GM23248 (cell line): ENCODE measurements around the gene CTNNA3. TPM values are rescaled to one million over a fixed set of nuclear protein-coding genes. Genes with fewer than 3 reads are reported as not detected.

Source experiments
- DNase-seq: peaks from one replicate; pipeline ENCODE4 v3.0.0-alpha.2; 2015
- H2AFZ ChIP-seq: fragments of 200-600 bp; sonication (generic); 2 replicates; pipeline ENCODE4 v1.6.1; 2016; ENCODE audit warnings: antibody characterized with exemption
- H3F3A ChIP-seq: fragments of 200-600 bp; sonication (generic); 2 replicates; pipeline ENCODE4 v1.6.1; 2016; ENCODE audit warnings: mild to moderate bottlenecking, antibody characterized with exemption, mixed run types; ENCODE audit not compliant: insufficient read depth
- H3K27ac ChIP-seq: fragments of 200-600 bp; sonication (generic); 2 replicates; pipeline ENCODE4 v1.5.1; 2016; ENCODE audit warnings: mild to moderate bottlenecking
- H3K27me3 ChIP-seq: fragments of 200-600 bp; sonication (generic); replicated peaks from 2 replicates; pipeline ENCODE4 v1.6.1; 2016; ENCODE audit warnings: mild to moderate bottlenecking; ENCODE audit not compliant: insufficient read depth
- H3K36me3 ChIP-seq: fragments of 200-600 bp; sonication (generic); 2 replicates; pipeline ENCODE4 v1.6.1; 2016; ENCODE audit warnings: low read depth, mild to moderate bottlenecking
- H3K4me1 ChIP-seq: fragments of 200-600 bp; sonication (generic); 2 replicates; pipeline ENCODE4 v1.6.1; 2016; ENCODE audit warnings: mild to moderate bottlenecking; ENCODE audit not compliant: insufficient read depth
- H3K4me2 ChIP-seq: fragments of 200-600 bp; sonication (generic); one replicate; pipeline ENCODE4 v1.6.1; 2016; ENCODE audit warnings: mild to moderate bottlenecking; ENCODE audit not compliant: unreplicated experiment
- H3K4me3 ChIP-seq: fragments of 200-600 bp; sonication (generic); 2 replicates; pipeline ENCODE4 v1.5.1; 2016; ENCODE audit warnings: mild to moderate bottlenecking
- H3K79me2 ChIP-seq: fragments of 200-600 bp; sonication (generic); 2 replicates; pipeline ENCODE4 v1.6.1; 2016; ENCODE audit warnings: mild to moderate bottlenecking; ENCODE audit not compliant: insufficient read depth
- H3K9ac ChIP-seq: fragments of 200-600 bp; sonication (generic); 2 replicates; pipeline ENCODE4 v1.6.1; 2016; ENCODE audit warnings: mild to moderate bottlenecking
- H3K9me2 ChIP-seq: fragments of 200-600 bp; sonication (generic); 2 replicates; pipeline ENCODE4 v1.6.1; 2016; ENCODE audit warnings: mixed run types, mild to moderate bottlenecking, moderate library complexity; ENCODE audit not compliant: insufficient read depth
- H3K9me3 ChIP-seq: fragments of 200-600 bp; sonication (generic); one replicate; pipeline ENCODE4 v1.6.1; 2017; ENCODE audit warnings: low read depth
- H4K20me1 ChIP-seq: fragments of 200-600 bp; sonication (generic); 2 replicates; pipeline ENCODE4 v1.6.0; 2016; ENCODE audit not compliant: insufficient read depth
- EZH2 ChIP-seq: fragments of 200-600 bp; sonication (generic); IDR thresholded peaks from 2 replicates; pipeline ENCODE4 v1.6.1; 2018; ENCODE audit warnings: antibody characterized with exemption, mild to moderate bottlenecking; ENCODE audit not compliant: insufficient read depth, poor library complexity, severe bottlenecking
- EZH2phosphoT487 ChIP-seq: fragments of 200-600 bp; sonication (generic); IDR thresholded peaks from 2 replicates; pipeline ENCODE4 v1.6.1; 2018; ENCODE audit warnings: antibody characterized with exemption, moderate library complexity, mild to moderate bottlenecking, low read depth; ENCODE audit not compliant: insufficient read depth
- WGBS, 2 experiments: methylation state at CpG; one replicate each; pipeline ENCODE4 v1.1.6; 2015 to 2017; ENCODE audit warnings: low lambda C conversion rate in 2 of 2, low coverage in 1 of 2; ENCODE audit errors: missing lambda C conversion rate in 2 of 2; 5-methylcytosine and 5-hydroxymethylcytosine counted together
- in situ Hi-C: fragments of 300-500 bp; cut with MboI; formaldehyde crosslinking; loops from 2 replicates; pipeline ENCODE4 v1.15.0; 2020
- polyA plus RNA-seq: library from polyadenylated mRNA; unstranded; fragments of >200 nt; fragmentation: Nextera tagmentation; extraction: Ambion mirVana; gene quantifications from 2 replicates; pipeline ENCODE4 v1.2.1, GENCODE V29; 2016
- total RNA-seq: library from RNA; depleted of rRNA; stranded (reverse); fragments of >200 nt; shearing (Covaris generic); gene quantifications from 2 replicates; pipeline ENCODE4 v1.2.3, GENCODE V29; 2014

CTNNA3 gene
- total and polyA plus RNA-seq, 2 experiments from 2014 or later: not detected

DNA sequence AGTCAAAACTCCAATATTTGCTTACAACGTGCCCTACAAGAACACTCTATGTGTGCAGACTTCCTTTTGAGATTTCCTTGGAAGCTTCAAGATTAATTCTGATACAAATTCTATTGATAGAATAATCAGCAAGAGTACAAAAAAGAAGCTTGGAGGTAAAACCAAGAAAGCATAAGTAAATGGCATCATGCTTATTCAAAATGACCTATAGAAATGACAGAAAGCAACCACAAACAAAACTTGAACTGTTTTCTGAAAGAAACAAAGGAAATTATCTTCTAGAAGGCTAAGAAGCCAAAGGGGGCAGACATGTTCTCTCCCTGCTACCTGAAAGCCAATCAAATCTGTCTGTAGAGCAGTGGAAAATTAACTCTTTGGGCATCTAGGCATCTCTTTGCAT is 73.0 kb downstream of the CTNNA3 start:
- Histone ChIP-seq H3K36me3 (no peaks in the 10 kb centered on the region), H3K4me3 (no peak overlapping the region), H2AFZ (no peak overlapping the region), H3F3A (no peaks in the 10 kb centered on the region), H3K27ac (no peak overlapping the region), H3K9me2 (no peaks in the 10 kb centered on the region), H3K4me2 (no peak overlapping the region), H3K27me3 (peaks cover 8% of the 10 kb centered on the region; the same call in 1 of the 2 replicates), H3K79me2 (no peaks in the 10 kb centered on the region), H3K9ac (no peak overlapping the region), H4K20me1 (no peaks in the 10 kb centered on the region), H3K9me3 (no peaks in the 10 kb centered on the region), H3K4me1 (no peaks in the 10 kb centered on the region)
- in situ Hi-C loops: no loop called here
- no peak for DNase-seq
- WGBS, 2 experiments: 12 to 26% methylated on average over 1 of the region's 1 CpG
- no peak for TF ChIP-seq EZH2phosphoT487
- TF ChIP-seq EZH2: no peak

- TF ChIP-seq EZH2: no peak
- TF ChIP-seq EZH2phosphoT487: no peak
- no peak for DNase-seq
- H3F3A ChIP-seq: no peaks in the 10 kb centered on the region
- H3K36me3 ChIP-seq: no peaks in the 10 kb centered on the region
- H4K20me1 ChIP-seq: no peaks in the 10 kb centered on the region
- 17 to 30% methylated on average over 1 of the region's 1 CpG for WGBS, 2 experiments
- H3K79me2 ChIP-seq: no peaks in the 10 kb centered on the region
- no peak overlapping the region for H3K4me3 ChIP-seq
- in situ Hi-C loops: no loop called here
- H3K27me3 ChIP-seq: peaks cover 13% of the 10 kb centered on the region; the same call in 1 of the 2 replicates
- no peak overlapping the region for H2AFZ ChIP-seq
- no peak overlapping the region for H3K9ac ChIP-seq
- no peak overlapping the region for H3K27ac ChIP-seq
- no peaks in the 10 kb centered on the region for H3K9me2 ChIP-seq
- no peaks in the 10 kb centered on the region for H3K4me1 ChIP-seq
- H3K4me2 ChIP-seq: no peak overlapping the region
- H3K9me3 ChIP-seq: no peaks in the 10 kb centered on the region
Observed at GRCh38 chr10:67622511-67622910, 73.5 kb downstream of the CTNNA3 start.

- peaks cover 20% of the 10 kb centered on the region for H3K27me3 ChIP-seq
- H4K20me1 ChIP-seq: no peaks in the 10 kb centered on the region
- in situ Hi-C loops: no loop called here
- no peaks in the 10 kb centered on the region for H3K9me3 ChIP-seq
- H3K36me3 ChIP-seq: no peaks in the 10 kb centered on the region
- no peak for DNase-seq
- H3K9me2 ChIP-seq: no peaks in the 10 kb centered on the region
- no peaks in the 10 kb centered on the region for H3K79me2 ChIP-seq
- TF ChIP-seq EZH2 (no peak), EZH2phosphoT487 (no peak)
- H3K4me2 ChIP-seq: no peak overlapping the region
- no peak overlapping the region for H2AFZ ChIP-seq
- no peak overlapping the region for H3K27ac ChIP-seq
- no peak overlapping the region for H3K9ac ChIP-seq
- H3K4me3 ChIP-seq: no peak overlapping the region
- no peaks in the 10 kb centered on the region for H3F3A ChIP-seq
- no peaks in the 10 kb centered on the region for H3K4me1 ChIP-seq
- 16 to 22% methylated on average over 3 of the region's 3 CpGs for WGBS, 2 experiments
Observed at GRCh38 chr10:67621834-67622233, 74.2 kb downstream of the CTNNA3 start.

- Histone ChIP-seq H3K4me3 (no peak overlapping the region), H3F3A (no peaks in the 10 kb centered on the region), H3K36me3 (no peaks in the 10 kb centered on the region), H3K4me1 (peaks cover 7% of the 10 kb centered on the region; the same call in 1 of the 2 replicates), H3K9me3 (no peaks in the 10 kb centered on the region), H2AFZ (no peak overlapping the region), H3K27me3 (peaks cover 31% of the 10 kb centered on the region), H3K4me2 (no peak overlapping the region), H3K27ac (no peak overlapping the region), H3K9me2 (no peaks in the 10 kb centered on the region), H4K20me1 (no peaks in the 10 kb centered on the region), H3K79me2 (no peaks in the 10 kb centered on the region), H3K9ac (no peak overlapping the region)
- TF ChIP-seq EZH2phosphoT487 (no peak), EZH2 (no peak)
- DNase-seq: peak; percentile 5
- in situ Hi-C loops: no loop called here
- 11 to 22% methylated on average over 3 of the region's 3 CpGs for WGBS, 2 experiments
Observed at GRCh38 chr10:67618116-67618515, 77.9 kb downstream of the CTNNA3 start.
